HK-2 (cell line): Measurements from ENCODE around the gene UCP2.

Experiments
- DNase-seq: peaks from one replicate; pipeline ENCODE4 v3.0.0-alpha.2; 2018; ENCODE audit not compliant: unreplicated experiment

Gene UCP2

DNA sequence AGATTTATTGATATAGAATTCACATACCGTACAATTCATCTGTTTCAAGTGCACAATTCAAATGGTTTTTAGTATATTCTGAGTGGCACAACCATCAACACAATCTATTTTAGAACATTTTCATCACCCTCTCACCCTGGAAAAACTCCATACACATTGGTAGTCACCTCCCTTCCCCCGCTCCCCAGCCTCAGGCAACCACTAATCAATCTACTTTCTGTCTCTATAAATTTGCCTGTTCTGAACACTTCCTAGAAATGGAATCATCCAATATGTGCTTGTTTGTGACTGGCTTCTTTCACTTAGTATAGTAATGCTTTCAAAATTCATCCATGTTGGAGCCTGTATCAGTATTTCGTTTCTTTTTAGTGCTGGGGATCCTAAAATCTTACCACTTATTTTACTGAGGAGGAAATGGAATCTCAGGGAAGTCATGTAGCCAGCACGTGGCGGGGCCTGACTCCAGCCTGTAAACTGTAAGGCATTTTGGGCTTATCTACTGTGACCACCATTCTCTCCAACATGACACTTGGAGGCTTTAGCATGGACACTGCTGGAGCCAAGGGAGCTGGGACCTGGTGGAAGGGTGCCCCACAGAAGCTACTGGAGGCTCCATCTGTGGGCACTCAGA is 27.1 kb upstream of the UCP2 start:
- DNase-seq, result no peak

DNA sequence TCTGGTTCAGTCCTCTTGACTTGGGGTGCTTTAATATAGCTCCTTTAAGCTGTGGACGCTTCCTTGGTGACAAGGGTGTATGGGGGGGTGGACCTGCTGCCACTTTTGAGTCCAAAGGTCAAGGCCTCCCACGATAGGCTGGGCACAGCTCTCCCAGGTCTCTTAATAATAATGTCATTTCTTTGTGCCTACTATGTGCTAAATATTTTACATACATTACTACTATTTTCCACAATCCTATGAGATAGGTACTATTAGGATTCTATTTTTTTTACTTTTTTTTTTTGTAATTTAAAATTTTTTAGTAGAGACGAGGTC is 26.5 kb upstream of the UCP2 start:
- DNase-seq, result no peak

DNA sequence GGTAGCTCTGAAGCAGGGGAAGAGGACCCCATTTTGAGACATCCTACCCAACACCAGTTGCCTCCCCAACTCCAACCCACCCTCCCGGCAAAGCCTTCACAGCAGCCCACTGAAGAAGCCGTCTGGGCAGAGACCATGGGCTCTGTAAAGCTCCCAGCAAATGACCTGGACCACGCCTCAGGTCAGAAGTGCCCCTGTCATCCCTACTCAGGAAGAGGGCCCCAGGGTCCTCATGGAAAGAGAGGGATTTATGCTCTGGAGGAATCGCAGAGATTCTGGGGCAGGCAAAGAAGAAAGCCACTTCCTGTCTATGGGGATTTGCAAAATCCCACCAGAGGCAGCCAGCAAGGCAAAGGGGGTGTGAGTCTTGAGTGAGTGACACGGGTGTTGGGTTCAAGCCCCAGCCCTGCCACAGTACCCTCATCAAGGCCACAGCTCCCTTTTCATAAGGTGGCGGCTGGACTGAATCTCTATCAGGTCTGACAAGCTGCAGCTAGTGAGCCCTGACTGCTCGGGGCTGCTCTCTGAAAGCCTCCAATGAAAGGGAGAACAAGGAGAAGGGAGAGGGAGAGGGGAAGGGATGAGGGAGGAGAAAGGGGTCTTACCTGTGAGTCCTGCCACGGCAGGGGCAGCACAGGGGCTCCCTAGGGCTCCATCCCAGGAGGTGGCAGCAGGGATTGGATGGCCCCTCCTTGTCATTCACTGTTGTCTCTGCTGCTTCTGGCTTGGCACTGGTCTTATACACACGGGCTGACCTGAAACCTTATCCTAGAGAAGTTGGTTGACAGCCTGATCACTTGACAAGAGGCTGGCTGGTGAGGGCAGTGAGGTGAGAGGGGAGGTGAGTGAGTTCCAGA is 26.0 kb upstream of the UCP2 start, which contains the start of gene UCP3:
Gene UCP3 (minus strand): TSS at position 713 of the 857 bp plus-strand sequence. CDS start 2,043 bp downstream, outside the sequence.
- no peak for DNase-seq

DNA sequence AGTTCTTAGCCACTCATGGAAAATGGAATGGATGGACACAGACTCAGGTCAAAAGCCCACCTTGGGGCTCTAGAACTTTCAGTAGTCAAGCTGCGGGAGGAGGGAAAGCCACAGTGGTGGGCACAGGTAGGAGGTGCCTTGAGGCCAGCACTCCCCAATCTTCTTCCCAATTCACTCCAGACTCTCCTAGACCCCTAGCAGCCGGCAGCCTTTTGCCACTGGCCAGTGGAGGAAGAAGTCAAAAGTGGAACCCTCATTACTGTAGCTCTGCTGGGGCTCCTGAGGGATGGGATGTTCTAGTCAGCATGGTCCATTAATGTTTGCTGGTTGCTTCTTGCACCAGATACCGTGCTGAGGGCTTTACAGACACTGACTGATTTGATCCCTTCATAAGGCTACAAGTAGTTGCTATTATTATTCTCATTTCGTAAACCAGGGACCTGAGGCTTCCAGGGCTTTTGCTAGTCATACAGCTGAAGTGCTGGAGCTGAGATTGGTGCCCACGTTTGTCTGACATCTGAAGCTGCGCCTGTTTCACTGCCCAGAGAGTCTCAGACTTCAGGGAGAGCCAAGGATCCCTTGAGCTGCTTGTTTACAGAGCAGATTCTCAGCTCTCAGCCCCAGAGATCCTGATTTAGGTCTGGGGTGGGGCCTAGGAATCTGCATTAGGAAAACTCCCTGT is 25.2 kb upstream of the UCP2 start:
- no peak for DNase-seq

DNA sequence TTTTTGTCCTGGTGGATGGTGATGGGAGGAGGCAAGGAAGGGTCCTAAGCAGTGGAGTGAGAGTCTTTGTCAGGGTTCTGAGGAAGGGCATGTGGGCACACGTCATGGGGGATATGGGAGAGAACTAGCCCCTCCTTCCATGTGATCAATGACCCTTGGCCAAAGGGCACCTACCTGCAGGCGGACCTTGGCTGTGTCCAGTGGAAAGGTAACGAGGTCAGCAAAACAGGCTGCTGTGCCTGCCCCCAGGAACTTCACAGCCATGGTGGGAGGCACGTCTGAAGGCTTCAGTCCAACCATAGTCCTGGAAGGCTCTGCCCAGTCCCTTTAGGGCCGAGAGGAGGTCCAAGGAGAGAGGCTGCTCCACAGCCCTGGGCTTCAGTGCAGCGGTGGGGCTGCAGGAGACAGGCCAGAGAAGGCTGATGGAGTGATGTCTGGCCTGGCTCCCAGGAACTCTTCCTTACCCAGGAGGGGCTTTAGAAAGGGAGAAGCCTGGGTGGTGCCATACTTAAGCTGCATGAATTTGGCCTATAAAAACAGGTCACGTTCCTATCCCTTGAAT is 24.2 kb upstream of the UCP2 start:
- no peak for DNase-seq

DNA sequence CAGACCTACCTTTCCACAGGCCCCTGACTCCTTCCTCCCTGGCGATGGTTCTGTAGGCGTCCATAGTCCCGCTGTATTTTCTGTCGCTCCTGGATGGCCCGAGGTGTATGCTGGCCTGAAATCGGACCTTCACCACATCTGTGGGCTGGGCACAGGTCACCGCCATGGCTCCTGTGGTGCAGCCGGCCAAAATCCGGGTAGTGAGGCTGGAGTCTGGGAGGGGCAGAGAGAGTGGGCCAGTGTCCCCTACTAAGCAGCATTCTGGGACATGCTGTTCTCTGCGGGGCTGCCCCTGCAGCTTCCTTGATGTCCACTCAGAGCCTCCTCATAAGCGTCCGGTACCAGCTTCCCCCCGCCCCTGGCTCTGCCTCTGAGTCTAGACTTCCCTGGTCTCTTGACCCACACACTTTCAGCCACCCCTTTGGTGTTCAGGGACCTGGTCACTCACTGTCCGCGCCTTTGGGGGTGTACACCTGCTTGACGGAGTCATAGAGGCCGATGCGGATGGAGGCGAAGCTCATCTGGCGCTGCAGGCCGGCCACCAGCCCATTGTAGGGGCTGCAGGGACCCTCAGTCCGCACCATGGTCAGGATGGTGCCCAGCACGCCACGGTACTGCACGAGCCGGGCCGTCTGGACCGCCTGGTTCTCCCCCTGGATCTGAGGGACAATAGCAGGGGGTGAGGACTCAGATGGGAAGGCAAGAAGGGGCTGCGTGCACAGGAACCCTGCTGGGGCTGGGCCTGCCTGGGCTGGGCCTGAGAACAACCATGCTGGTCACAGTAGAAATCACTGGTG is 23.3 kb upstream of the UCP2 start:
- DNase-seq, result no peak

DNA sequence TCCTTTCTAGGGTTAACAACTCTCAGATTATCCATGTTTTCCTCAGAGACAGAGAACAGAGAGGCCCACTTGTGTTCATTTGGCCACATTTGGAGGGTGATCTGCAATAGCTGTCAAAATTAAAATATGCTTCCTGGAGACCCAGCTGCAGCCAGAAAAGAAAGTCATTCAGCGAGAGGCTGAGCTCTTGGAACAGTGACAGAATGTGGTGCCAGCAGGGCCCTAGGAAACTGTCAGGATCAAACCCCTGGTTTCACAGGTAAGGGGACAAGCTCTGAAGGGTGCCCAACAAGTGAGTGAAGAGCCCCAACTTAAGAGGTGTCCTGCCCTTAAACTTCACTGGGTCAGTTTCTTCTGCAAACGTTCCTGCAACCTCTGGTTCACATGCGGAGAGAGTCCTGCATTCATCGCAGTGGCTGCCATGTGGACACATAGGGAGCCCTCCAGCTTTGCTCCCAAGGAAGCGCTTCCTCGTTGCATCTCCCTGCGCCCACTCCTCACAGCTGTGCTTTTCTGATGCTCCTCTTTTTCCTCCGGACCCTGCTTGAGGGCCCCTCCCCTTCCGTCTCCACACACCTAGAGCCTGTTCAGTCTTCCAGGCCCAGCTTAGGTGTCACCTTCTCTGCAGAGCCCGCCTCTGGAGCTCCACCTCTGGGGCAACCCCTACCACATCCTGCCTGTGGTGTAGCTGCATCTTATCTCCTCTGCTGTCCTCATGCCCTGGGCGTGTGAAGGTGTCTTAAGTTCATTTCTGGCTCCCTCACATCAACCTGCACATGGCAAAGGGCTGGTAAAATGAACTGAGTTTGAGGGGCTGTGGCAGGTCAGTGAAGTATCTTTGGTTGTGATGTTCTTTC is 22.3 kb upstream of the UCP2 start:
- DNase-seq, result no peak

DNA sequence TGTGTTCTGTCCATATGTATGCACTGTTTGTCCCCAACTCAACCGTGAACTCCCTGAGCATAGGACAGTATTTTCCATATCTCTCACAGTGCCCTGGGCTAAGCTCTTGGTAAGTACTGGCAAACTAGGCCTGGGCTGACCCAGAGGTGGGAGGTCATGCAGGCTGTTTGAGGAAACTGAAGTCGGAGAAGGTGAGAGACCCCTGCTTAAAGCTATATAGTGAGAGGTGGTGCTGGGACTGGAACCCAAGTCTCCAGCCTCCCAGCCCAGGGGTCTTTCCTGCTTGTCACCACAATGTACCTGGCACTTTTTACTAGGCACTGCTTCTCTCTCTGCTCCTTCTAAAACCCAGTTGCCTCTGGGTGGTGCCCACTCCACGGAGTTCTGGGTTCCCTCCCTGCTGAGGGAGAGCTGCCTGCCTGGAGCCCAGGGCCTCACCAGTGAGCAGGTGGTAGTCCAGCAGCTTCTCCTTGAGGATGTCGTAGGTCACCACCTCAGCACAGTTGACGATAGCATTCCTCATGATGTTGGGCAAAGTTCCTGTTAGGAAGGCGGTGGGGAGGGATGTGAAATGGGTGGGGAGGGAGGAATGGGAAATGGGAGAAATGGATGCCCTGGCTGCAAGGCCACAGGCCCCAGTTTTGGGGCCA is 21.5 kb upstream of the UCP2 start:
- DNase-seq, result no peak

DNA sequence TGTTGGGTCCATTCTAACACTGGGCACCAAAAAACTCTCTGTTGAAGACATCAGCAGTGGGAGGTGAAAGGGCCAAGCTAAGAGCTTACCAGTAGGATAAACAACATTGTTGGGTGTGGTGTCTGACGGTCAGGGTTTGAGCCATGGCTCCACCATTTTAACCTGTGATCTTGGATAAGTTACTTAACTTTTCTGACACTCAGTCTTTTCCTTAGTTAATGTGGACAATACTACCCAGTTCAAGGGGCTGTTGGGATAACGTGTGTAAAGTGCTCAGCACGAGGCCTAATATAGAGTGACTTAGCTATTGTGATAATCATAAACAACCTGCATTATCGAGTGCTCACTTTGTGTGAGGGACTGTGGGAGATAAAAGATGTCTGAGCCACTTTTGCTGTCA is 20.2 kb upstream of the UCP2 start:
- no peak for DNase-seq

DNA sequence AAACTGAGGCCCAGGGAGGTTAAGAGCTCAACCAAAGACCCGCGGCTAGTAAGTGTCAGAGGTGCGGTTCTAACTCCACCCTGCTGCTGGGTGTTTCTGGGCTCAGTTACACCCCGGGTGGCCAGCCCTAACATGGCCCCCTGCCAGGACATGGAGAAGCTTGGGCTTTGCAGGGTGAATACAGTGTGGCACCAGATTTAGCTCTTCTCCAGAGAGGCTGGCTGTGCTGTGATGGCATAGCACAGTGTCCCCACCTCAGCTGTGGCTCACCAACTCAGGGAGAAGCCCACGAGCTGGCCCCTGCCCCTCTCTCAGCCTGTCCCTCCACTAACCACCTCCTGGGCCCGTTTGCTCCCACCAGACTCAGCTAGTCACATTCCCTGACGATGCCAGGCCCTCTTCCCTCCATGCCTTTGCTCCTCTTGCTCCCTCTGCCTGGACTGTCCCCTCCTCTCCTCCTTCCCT is 19.2 kb upstream of the UCP2 start:
- DNase-seq, result no peak

DNA sequence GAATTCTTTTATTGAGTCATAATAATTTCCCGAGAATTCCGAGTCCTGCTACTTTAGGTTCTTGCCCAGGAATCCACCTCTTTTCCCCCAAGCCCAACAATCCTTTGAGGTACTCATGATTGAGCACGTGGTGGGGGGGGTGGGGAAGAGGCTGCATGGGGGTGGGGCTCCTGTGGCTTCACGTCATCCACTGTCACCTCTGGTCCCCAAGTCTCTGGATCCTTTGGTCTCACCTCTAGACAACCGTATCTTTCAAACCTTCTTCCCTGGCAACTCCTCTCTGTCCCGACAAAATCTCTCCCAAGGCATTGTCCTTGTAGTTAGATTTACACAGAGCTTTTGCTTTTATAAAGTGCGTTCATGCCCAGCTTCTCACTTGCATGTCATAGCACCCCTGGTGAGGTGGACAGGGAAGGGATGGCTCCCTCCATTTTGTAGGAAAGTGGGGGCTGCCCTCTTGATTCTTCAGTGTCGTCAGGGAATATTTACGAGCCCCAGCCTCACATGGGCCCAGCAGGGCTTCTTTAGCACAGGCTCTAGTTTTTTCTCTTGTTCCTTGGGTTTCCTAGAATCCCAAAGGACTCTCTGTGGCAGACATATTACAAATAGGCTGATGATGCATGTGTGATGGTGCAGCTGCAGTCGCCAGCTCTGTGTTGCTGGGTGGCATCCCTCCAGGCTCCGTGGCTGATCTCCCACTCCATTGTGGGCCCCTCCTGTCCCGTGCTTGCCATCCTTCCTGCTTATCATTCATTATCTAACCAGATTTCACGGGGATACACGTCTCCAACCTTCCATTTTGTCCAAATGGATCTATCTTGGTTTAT is 17.9 kb upstream of the UCP2 start:
- DNase-seq, result no peak

DNA sequence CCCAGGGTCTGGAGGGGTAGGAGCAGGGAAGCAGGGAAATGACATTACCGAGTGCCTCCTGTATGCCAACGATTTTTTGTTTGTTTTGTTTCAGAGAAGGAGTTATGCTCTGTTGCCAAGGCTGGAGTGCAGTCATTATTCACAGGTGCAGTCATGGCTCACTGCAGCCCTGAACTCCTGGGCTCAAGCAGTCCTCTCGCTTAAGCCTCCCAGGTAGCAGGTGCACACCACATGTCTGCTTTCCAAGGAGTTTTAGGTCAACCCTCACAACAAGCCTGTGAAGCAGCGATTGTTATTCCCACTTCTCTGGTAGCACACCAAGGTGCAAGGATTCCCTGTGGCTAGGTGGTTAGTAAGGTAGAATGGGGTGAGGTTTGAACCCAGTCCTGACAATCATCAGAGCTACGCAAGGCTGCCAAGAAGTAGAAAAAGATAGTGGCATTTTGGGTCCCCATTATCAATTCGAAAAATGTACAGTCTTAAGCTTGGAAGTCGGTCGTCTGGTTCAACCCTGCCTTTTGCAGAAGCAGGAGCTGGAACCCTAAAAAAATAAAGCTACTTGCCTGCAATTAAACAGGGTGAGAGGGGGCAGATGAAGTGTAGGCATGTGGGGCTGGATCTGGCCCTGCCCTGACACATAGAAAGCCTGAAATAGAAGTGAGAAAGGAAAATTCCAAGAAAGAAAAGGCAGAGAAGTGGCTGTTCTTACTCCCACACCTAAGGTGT is 17.1 kb upstream of the UCP2 start:
- DNase-seq, result no peak

DNA sequence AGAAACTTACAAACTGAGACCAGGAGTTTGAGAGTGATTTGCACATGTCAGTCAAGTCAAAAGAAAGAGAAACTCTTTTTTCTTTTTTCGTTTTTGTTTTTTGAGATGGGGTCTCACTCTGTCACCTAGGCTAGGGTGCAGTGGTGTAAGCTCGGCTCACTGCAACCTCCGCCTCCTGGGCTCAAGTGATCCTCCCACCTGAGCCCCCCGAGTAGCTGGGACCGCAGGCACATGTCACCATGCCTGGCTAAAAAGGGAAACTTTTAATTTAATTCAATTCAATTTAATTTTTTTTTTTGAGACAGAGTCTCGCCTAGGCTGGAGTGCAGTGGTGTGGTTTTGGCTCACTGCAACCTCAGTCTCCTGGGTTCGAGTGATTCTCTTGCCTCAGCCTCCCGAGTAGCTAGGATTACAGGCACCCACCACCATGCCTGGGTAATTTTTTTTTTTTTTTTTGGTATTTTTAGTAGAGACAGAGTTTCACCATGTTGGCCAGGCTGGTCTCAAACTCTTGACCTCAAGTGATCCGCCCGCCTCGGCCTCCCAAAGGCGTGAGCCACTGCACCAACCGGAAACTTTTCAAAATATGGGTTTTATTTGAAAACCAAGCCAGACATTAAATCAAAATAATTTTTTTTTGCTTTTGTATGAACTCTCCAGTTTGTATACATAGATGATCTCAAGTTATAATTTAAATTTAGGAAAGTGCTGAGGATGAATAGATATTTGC is 16.4 kb upstream of the UCP2 start:
- DNase-seq, result no peak

DNA sequence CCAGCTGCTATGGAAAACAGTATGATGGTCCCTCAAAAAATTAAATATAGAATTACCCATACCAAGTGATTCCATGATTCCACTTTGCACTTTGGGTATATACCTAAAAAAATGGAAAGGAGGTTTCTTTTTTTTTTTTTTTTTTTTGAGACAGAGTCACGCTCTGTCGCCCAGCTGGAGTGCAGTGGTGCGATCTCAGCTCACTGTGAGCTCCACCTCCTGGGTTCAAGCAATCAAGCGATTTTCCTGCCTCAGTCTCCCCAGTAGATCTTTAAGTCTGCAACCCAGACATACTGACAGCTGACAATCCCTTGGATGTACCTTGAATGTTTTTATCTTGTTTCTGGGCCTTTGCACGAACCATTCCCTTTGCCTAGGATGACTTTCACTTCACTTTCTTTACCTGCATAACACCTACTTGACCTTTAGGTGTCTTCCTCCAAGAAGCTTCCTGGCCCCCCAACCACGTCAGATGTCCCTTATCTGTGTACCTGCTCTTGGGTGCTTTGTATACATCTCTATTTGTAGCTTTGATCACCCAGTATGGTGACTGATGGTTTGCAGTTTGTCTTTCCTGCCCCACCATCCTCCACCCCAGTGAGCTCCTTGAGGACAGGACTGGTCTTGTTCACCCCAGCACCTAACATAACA is 14.6 kb upstream of the UCP2 start:
- no peak for DNase-seq

DNA sequence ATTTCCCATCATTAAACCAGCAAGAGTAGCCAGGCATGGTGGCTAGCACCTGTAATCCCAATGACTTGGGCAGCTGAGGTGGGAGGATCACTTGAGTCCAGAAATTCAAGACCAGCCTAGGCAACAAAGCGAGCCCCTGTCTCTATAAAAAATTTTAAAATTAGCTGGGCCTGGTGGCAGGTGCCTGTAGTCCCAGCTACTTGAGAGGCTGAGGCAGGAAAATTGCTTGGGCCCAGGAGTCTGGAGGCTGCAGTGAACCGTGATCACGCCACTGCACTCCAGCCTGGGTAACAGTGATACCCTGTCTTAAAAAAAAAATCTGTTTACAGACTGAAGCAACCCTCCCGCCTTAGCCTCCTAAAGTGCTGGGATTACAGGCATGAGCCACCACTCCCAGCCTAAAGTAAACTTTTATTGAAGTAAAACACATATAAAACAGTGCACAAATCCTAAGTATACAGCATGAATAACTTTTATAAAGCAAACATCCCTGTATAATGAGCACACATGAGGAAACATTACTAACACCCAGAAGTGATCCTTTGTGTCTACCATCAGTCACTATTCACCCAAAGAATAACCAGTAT is 13.6 kb upstream of the UCP2 start:
- no peak for DNase-seq

DNA sequence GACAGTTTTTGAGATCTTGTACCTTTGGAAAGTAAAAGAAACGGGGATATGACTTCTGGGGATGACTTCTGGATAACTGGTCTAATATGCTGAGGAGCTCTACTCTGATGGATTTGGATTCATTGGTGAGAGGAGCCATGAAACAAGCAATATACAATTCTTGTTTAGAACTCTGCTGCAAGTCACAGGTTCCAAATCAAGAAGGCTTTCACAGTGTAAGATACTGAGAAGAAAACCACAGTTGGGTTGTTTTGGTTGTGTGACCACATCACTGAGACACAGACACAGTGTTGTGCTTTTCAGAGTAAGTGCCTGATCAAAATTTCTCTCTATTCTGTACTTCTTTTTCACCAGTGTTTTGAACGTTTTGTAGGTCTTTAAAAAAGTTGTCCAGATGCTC is 13.1 kb upstream of the UCP2 start:
- no peak for DNase-seq

DNA sequence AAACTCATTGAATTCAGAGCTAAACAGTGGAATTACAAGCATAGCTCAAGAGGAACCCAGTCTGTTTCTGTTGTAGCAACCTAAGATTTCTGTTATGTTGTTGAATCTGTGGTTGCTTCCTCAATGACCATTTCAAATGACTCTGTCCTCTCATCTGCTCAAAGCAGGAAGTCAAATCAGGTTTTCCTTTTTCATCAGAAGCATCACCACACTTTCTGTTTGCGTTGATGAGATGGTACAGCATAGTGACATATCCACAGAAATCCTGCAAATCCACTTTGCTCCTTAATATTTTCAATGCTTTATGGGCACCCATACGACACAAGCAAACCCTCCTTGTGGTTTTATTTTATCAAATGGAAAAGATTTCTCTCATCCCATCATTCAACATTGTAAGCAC is 12.6 kb upstream of the UCP2 start:
- DNase-seq, result no peak
